Tibial artery (tissue), 4 donors: Measurements from ENCODE around the gene CHMP4A.

ENCODE experiments used
- DNase-seq, 2 donors: peaks; one replicate each; pipeline ENCODE4 v3.0.0-alpha.2; 2019
- H3K27ac ChIP-seq, 2 donors: fragments of 200-600 bp; sonication (generic) in 1 of 2; 1 replicate in 1 of 2; 2 replicates in 1 of 2; pipeline ENCODE4 v1.5.1; 2018 to 2019; ENCODE audit warnings: mild to moderate bottlenecking in 1 of 2
- H3K27me3 ChIP-seq, 2 donors: fragments of 200-600 bp; sonication (generic) in 1 of 2; one replicate each; pipeline versions ENCODE4 v1.5.1 to v1.6.0; 2016 to 2019
- H3K36me3 ChIP-seq, 3 donors: fragments of 200-600 bp; sonication (generic) in 2 of 3; one replicate each; pipeline ENCODE4 v1.5.1; 2016 to 2019; ENCODE audit warnings: mild to moderate bottlenecking in 2 of 3
- H3K4me1 ChIP-seq, 4 donors: fragments of 200-600 bp; sonication (generic) in 2 of 4; 1 replicate in 3 of 4; 2 replicates in 1 of 4; pipeline ENCODE4 v1.5.1; 2016 to 2019
- H3K4me3 ChIP-seq, 2 donors: fragments of 200-600 bp; sonication (generic) in 1 of 2; 1 replicate in 1 of 2; 2 replicates in 1 of 2; pipeline ENCODE4 v1.5.1; 2018 to 2019; ENCODE audit warnings: mild to moderate bottlenecking in 2 of 2
- H3K9me3 ChIP-seq, 3 donors: fragments of 200-600 bp; sonication (generic) in 1 of 3; one replicate each; pipeline ENCODE4 v1.5.1; 2016 to 2019
- CTCF ChIP-seq, 2 experiments: fragments of 200-600 bp in 1 of 2; fragments of 450-650 bp in 1 of 2; IDR thresholded peaks; one replicate each; pipeline ENCODE4 v1.5.1; 2017 to 2019; ENCODE audit warnings: antibody characterized with exemption in 2 of 2, mild to moderate bottlenecking in 1 of 2, moderate library complexity in 1 of 2
- intact Hi-C: fragments of 100-400 bp; cut with DNase I; formaldehyde crosslinking; loops from one replicate; pipeline ENCODE4 v1.15.0; 2023; ENCODE audit warnings: low total_unique reads

Gene CHMP4A

DNA sequence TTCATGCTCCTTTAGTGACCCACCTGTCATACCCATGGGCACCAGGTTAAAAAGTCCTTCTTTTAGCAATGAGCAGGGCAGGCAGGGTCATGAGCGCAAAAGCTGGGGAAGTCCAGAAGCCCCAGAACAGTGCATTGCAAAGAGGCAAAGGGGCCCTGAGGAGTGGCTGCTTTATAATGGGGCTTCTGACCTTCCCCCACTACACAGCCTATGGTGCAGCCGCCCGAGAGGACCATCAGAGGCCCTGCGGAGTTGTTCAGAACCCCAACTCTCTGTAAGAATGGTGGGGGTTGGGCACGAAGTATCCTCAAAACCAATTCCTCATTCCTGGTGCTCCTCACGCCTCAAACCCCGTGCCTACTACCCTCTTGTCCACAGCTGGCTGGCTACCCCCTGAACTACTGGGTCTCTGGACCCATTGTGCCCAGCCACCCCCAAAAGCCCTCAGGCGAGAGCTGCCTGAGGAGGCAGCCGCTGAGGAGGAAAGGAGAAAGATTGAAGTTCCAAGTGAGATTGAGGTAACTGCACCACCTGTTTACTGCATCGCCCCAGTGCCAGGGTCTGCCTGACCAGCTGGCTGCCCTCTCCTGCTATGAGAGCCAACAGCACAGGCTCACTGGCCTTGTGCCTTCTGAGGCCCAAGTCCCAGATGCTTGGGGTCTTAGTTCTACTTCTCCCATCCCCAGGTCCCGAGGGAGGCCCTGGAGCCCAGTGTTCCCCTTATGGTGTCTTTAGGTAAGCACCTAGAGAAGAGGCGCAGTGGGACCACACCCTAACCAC lies 34.7 kb downstream of the CHMP4A start:
- Histone ChIP-seq H3K9me3 (no peaks in the 10 kb centered on the region), H3K27ac (no peak overlapping the region), H3K27me3 (no peaks in the 10 kb centered on the region), H3K4me3 (no peak overlapping the region), H3K36me3 (peaks cover 16 to 75% (median 53%) of the 10 kb centered on the region in 3 donors), H3K4me1 (no peaks in the 10 kb centered on the region)
- DNase-seq, result no peak
- TF ChIP-seq CTCF (IDR thresholded peaks at IDR 0.05), result no peak
- intact Hi-C loops, result no loop called here

- DNase-seq, result no peak
- Histone ChIP-seq H3K27ac (no peak overlapping the region), H3K4me1 (no peaks in the 10 kb centered on the region), H3K4me3 (no peak overlapping the region), H3K27me3 (no peaks in the 10 kb centered on the region), H3K36me3 (peaks cover 9 to 74% (median 46%) of the 10 kb centered on the region in 3 donors), H3K9me3 (no peaks in the 10 kb centered on the region)
- no peak for TF ChIP-seq CTCF (IDR thresholded peaks at IDR 0.05)
- intact Hi-C loops, result no loop called here
Observed at GRCh38 chr14:24177891-24178290, 35.4 kb downstream of the CHMP4A start.

- no peak for DNase-seq
- intact Hi-C loops, result no loop called here
Observed at GRCh38 chr14:24177041-24177825, 36.1 kb downstream of the CHMP4A start.

GRCh38 chr14:24176599-24176998 lies 36.7 kb downstream of the CHMP4A start:
- TF ChIP-seq CTCF (IDR thresholded peaks at IDR 0.05), result no peak
- peaks cover 0 to 7% (median 2%) of the 10 kb centered on the region in 4 donors for H3K4me1 ChIP-seq
- DNase-seq, result no peak
- H3K27ac ChIP-seq, result no peak overlapping the region
- intact Hi-C loops, result no loop called here
- H3K4me3 ChIP-seq, result no peak overlapping the region
- H3K36me3 ChIP-seq, result peaks cover 0 to 66% (median 35%) of the 10 kb centered on the region in 3 donors
- H3K9me3 ChIP-seq, result no peaks in the 10 kb centered on the region
- H3K27me3 ChIP-seq, result no peaks in the 10 kb centered on the region

More at GRCh38 chr14:24177041-24177825, 36.1 kb downstream of the CHMP4A start:
- TF ChIP-seq CTCF (IDR thresholded peaks at IDR 0.05), result no peak
- no peaks in the 10 kb centered on the region for H3K27me3 ChIP-seq
- H3K36me3 ChIP-seq, result peaks cover 3 to 73% (median 39%) of the 10 kb centered on the region in 3 donors
- no peaks in the 10 kb centered on the region for H3K9me3 ChIP-seq
- H3K27ac ChIP-seq, result no peak overlapping the region
- no peak overlapping the region for H3K4me3 ChIP-seq
- peaks cover 0 to under 1% (median 0%) of the 10 kb centered on the region in 4 donors for H3K4me1 ChIP-seq

DNA sequence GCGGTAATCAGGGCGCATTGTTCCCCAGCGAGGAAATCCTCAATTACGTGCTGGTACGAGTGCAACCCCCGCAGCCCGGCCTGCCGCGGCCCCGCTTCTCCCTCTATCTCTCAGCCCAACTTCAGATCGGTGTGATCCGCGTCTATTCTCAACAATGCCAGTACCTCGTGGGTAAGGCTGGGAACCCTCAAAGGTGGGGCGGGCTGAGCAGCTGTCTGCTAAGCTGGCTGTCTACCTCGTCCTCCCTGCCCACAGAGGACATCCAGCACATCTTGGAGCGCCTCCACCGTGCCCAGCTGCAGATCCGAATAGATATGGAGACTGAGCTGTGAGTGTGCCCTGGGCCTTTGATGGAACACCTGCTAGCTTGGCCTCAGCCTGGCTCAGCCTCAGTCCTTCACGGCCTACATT lies 40.4 kb downstream of the CHMP4A start:
- Histone ChIP-seq H3K36me3 (peaks cover 3 to 55% (median 16%) of the 10 kb centered on the region in 3 donors), H3K4me3 (no peak overlapping the region), H3K27ac (no peak overlapping the region), H3K4me1 (peaks cover 0 to 13% (median 3%) of the 10 kb centered on the region in 4 donors), H3K27me3 (no peaks in the 10 kb centered on the region), H3K9me3 (no peaks in the 10 kb centered on the region)
- intact Hi-C loops, result no loop called here
- no peak for TF ChIP-seq CTCF (IDR thresholded peaks at IDR 0.05)
- DNase-seq, result no peak
